H9 (cell line): ENCODE data around the gene SETD3. TPM values are rescaled to one million over a fixed set of nuclear protein-coding genes. Genes with fewer than 3 reads are reported as not detected.

ENCODE experiments used
- DNase-seq: peaks from one replicate; pipeline ENCODE4 v3.0.0-alpha.2; 2017
- H2AFZ ChIP-seq: one replicate; pipeline ENCODE4 v1.6.1; 2013; ENCODE audit warnings: mild to moderate bottlenecking, low read length, control low read depth, moderate library complexity
- H2AK5ac ChIP-seq: 2 replicates; pipeline ENCODE4 v1.6.1; 2013; ENCODE audit warnings: low read length, control low read depth, mixed read lengths; ENCODE audit not compliant: insufficient read length
- H2BK120ac ChIP-seq: one replicate; pipeline ENCODE4 v1.6.1; 2013; ENCODE audit warnings: low read depth, mild to moderate bottlenecking, low read length, control low read depth, inconsistent platforms; ENCODE audit not compliant: poor library complexity, severe bottlenecking
- H2BK12ac ChIP-seq: 2 replicates; pipeline ENCODE4 v1.6.1; 2013; ENCODE audit warnings: low read length, control low read depth, mixed read lengths, low read depth; ENCODE audit not compliant: insufficient read length
- H2BK15ac ChIP-seq: 2 replicates; pipeline ENCODE4 v1.6.1; 2013; ENCODE audit warnings: low read depth, low read length, control low read depth
- H2BK20ac ChIP-seq: one replicate; pipeline ENCODE4 v1.6.1; 2013; ENCODE audit warnings: low read depth, mild to moderate bottlenecking, low read length, control low read depth, inconsistent platforms; ENCODE audit not compliant: poor library complexity, severe bottlenecking
- H2BK5ac ChIP-seq: 2 replicates; pipeline ENCODE4 v1.6.1; 2013; ENCODE audit warnings: low read length, control low read depth, mixed read lengths; ENCODE audit not compliant: insufficient read length
- H3K14ac ChIP-seq: 2 replicates; pipeline ENCODE4 v1.6.1; 2013; ENCODE audit warnings: low read length, control low read depth; ENCODE audit not compliant: insufficient read depth
- H3K18ac ChIP-seq: 2 replicates; pipeline ENCODE4 v1.6.1; 2013; ENCODE audit warnings: low read depth, mild to moderate bottlenecking, mixed read lengths, low read length, control low read depth; ENCODE audit not compliant: insufficient read length
- H3K23ac ChIP-seq: 2 replicates; pipeline ENCODE4 v1.6.1; 2013; ENCODE audit warnings: low read length, control low read depth, mixed read lengths, low read depth; ENCODE audit not compliant: insufficient read length
- H3K23me2 ChIP-seq: 2 replicates; pipeline ENCODE4 v1.6.1; 2013; ENCODE audit warnings: low read depth, mild to moderate bottlenecking, mixed read lengths, low read length, control low read depth; ENCODE audit not compliant: insufficient read length, poor library complexity, severe bottlenecking
- H3K27ac ChIP-seq: 2 replicates; pipeline ENCODE4 v1.5.1; 2013; ENCODE audit warnings: low read length, control low read depth, mixed read lengths, low read depth; ENCODE audit not compliant: insufficient read length
- H3K27me3 ChIP-seq: 2 replicates; pipeline ENCODE4 v1.6.1; 2013; ENCODE audit warnings: low read length, control low read depth, inconsistent platforms; ENCODE audit not compliant: insufficient read depth
- H3K4ac ChIP-seq: 2 replicates; pipeline ENCODE4 v1.6.1; 2013; ENCODE audit warnings: low read depth, mild to moderate bottlenecking, control low read depth, inconsistent platforms, low read length, moderate library complexity
- H3K4me1 ChIP-seq: 2 replicates; pipeline ENCODE4 v1.6.1; 2013; ENCODE audit warnings: low read length, control low read depth, inconsistent platforms; ENCODE audit not compliant: insufficient read depth
- H3K4me2 ChIP-seq: 2 replicates; pipeline ENCODE4 v1.6.1; 2013; ENCODE audit warnings: low read length, control low read depth, mixed read lengths; ENCODE audit not compliant: insufficient read length, insufficient read depth
- H3K56ac ChIP-seq: 2 replicates; pipeline ENCODE4 v1.6.1; 2013; ENCODE audit warnings: low read depth, mild to moderate bottlenecking, mixed read lengths, low read length, control low read depth; ENCODE audit not compliant: insufficient read length
- H3K79me1 ChIP-seq: 2 replicates; pipeline ENCODE4 v1.6.1; 2013; ENCODE audit warnings: low read depth, mild to moderate bottlenecking, moderate library complexity, low read length, control low read depth, inconsistent platforms; ENCODE audit not compliant: insufficient read depth, poor library complexity, severe bottlenecking
- H3K79me2 ChIP-seq: 2 replicates; pipeline ENCODE4 v1.6.1; 2013; ENCODE audit warnings: low read length, control low read depth, inconsistent platforms; ENCODE audit not compliant: insufficient read depth
- H3K9ac ChIP-seq: 2 replicates; pipeline ENCODE4 v1.6.1; 2013; ENCODE audit warnings: low read length, control low read depth, mixed read lengths; ENCODE audit not compliant: insufficient read length; ENCODE audit errors: extremely low read depth
- H3K9me3 ChIP-seq: one replicate; pipeline ENCODE4 v1.6.1; 2013; ENCODE audit warnings: low read depth, low read length, inconsistent platforms; ENCODE audit not compliant: control insufficient read depth
- H3T11ph ChIP-seq: one replicate; pipeline ENCODE4 v1.6.1; 2013; ENCODE audit warnings: mild to moderate bottlenecking, low read length, control low read depth, inconsistent platforms
- H4K20me1 ChIP-seq: one replicate; pipeline ENCODE4 v1.6.1; 2013; ENCODE audit not compliant: control insufficient read depth, insufficient read length, insufficient read depth
- H4K5ac ChIP-seq: 2 replicates; pipeline ENCODE4 v1.6.1; 2013; ENCODE audit warnings: low read depth, mild to moderate bottlenecking, mixed read lengths, low read length, control low read depth; ENCODE audit not compliant: insufficient read length
- H4K8ac ChIP-seq: replicated peaks from 2 replicates; pipeline ENCODE4 v1.6.1; 2013; ENCODE audit warnings: low read length, control low read depth, mixed read lengths, low read depth; ENCODE audit not compliant: insufficient read length
- H4K91ac ChIP-seq: 2 replicates; pipeline ENCODE4 v1.6.1; 2013; ENCODE audit warnings: low read depth, mild to moderate bottlenecking, moderate library complexity, mixed read lengths, low read length, control low read depth; ENCODE audit not compliant: insufficient read length
- H3K27ac Mint-ChIP-seq, 3 experiments: 2 replicates in 2 of 3; 3 replicates in 1 of 3; pipeline ENCODE4 v1.8.0; 2020 to 2021; ENCODE audit warnings: mixed read lengths in 3 of 3, mild to moderate bottlenecking in 1 of 3, moderate library complexity in 1 of 3
- H3K27me3 Mint-ChIP-seq: 2 replicates; pipeline ENCODE4 v1.8.0; 2021; ENCODE audit warnings: low read depth, mild to moderate bottlenecking, moderate library complexity, mixed read lengths
- H3K36me3 Mint-ChIP-seq, 3 experiments: 2 replicates in 2 of 3; 3 replicates in 1 of 3; pipeline ENCODE4 v1.8.0; 2020 to 2021; ENCODE audit warnings: low read depth in 3 of 3, mixed read lengths in 3 of 3; ENCODE audit not compliant: insufficient read depth in 1 of 3
- H3K4me1 Mint-ChIP-seq, 2 experiments: 2 replicates each; pipeline ENCODE4 v1.8.0; 2020; ENCODE audit warnings: mixed read lengths in 2 of 2
- H3K4me3 Mint-ChIP-seq, 2 experiments: 2 replicates in 1 of 2; 3 replicates in 1 of 2; pipeline ENCODE4 v1.8.0; 2020 to 2021; ENCODE audit warnings: mild to moderate bottlenecking in 2 of 2, mixed read lengths in 2 of 2, moderate library complexity in 1 of 2
- H3K9me3 Mint-ChIP-seq, 2 experiments: 2 replicates in 1 of 2; 3 replicates in 1 of 2; pipeline ENCODE4 v1.8.0; 2020; ENCODE audit warnings: mild to moderate bottlenecking in 2 of 2, mixed read lengths in 2 of 2, moderate library complexity in 1 of 2
- CTCF ChIP-seq: fragments of 200-600 bp; sonication (generic); conservative IDR thresholded peaks from 3 replicates; pipeline ENCODE4 v1.8.0; 2021; ENCODE audit warnings: antibody characterized with exemption, mild to moderate bottlenecking
- WGBS: extraction: QIAGEN DNeasy Blood & Tissue Kit; methylation state at CpG from one replicate; pipeline ENCODE4 v1.1.7; 2013; ENCODE audit warnings: missing lambda C conversion rate, low lambda C conversion rate, mixed read lengths; ENCODE audit not compliant: insufficient read length; ENCODE audit errors: extremely low coverage; 5-methylcytosine and 5-hydroxymethylcytosine counted together
- total RNA-seq: library from RNA; stranded (reverse); gene quantifications from 2 replicates; pipeline ENCODE4 v1.2.1, GENCODE V29; 2021

The SETD3 gene
- total RNA-seq, 1 experiment from 2014 or later: 56.7 TPM

DNA sequence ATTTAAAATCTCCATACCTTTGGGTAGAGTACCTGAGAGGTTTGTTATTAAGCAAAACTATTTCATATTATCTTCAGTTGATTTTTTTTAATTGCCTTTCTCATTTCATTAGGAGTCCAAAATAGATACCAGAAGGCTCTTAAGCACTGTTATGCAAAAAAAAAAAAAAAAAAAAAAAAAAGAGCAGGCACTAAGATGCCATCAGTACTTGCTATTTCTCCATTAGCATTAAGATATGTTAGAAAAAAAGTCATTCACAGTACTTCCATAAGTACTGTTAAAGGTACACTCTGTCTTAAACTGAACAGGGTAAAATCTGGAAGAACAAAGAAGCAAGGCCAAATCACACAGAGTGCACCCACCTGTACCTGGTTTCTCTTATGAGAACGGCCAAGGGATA is 57.2 kb downstream of the SETD3 start:
- Histone ChIP-seq H3K4me2 (no peak overlapping the region), H2AK5ac (no peak overlapping the region), H2BK12ac (no peak overlapping the region), H3K9ac (no peak overlapping the region), H3K27me3 (no peaks in the 10 kb centered on the region), H3K56ac (no peak overlapping the region), H4K20me1 (no peaks in the 10 kb centered on the region), H3K4ac (no peak overlapping the region), H3K23me2 (no peaks in the 10 kb centered on the region), H3T11ph (no peak overlapping the region), H4K91ac (no peak overlapping the region), H4K5ac (no peak overlapping the region), H3K79me2 (no peaks in the 10 kb centered on the region), H2BK5ac (no peak overlapping the region), H2BK120ac (no peak overlapping the region), H3K23ac (no peak overlapping the region), H3K14ac (no peak overlapping the region), H2BK20ac (no peak overlapping the region), H2AFZ (no peak overlapping the region), H3K79me1 (peaks cover 6% of the 10 kb centered on the region), H2BK15ac (no peak overlapping the region), H3K9me3 (no peaks in the 10 kb centered on the region), H3K18ac (no peak overlapping the region), H3K27ac (no peak overlapping the region), H3K4me1 (peaks cover 14% of the 10 kb centered on the region; the same call in 1 of the 2 replicates), H4K8ac (no peak overlapping the region)
- H3K27ac Mint-ChIP-seq: no peak overlapping the region; a peak in 1 of 7 replicates
- H3K27me3 Mint-ChIP-seq: no peaks in the 10 kb centered on the region
- TF ChIP-seq CTCF: no peak
- WGBS: no CpG with 5 or more reads among the region's 1 CpG
- no peak overlapping the region for H3K4me3 Mint-ChIP-seq
- H3K9me3 Mint-ChIP-seq: peaks cover 4 to 8% of the 10 kb centered on the region in 2 experiments; a peak in 3 of 5 replicates
- peaks cover 56 to 58% of the 10 kb centered on the region in 2 experiments for H3K4me1 Mint-ChIP-seq
- no peak for DNase-seq
- H3K36me3 Mint-ChIP-seq: peaks cover 10 to 12% (median 10%) of the 10 kb centered on the region in 3 experiments
